Anterior cingulate cortex (tissue), 58 donors: ENCODE measurements around the gene GJB4.

Experiments
- DNase-seq, 58 donors: peaks; one replicate each; lab custom pipeline; 2025; lab: John Stamatoyannopoulos, UW

Gene GJB4

GRCh38 chr1:34776911-34777310, 17.4 kb downstream of the GJB4 start:
- no peak for DNase-seq

GRCh38 chr1:34777519-34778321, 18.2 kb downstream of the GJB4 start:
- DNase-seq, result no peak

- DNase-seq, result no peak
Measured at GRCh38 chr1:34778381-34778780, 18.8 kb downstream of the GJB4 start.

GRCh38 chr1:34779005-34779404, 19.5 kb downstream of the GJB4 start:
- no peak for DNase-seq

GRCh38 chr1:34779526-34779925, 20.0 kb downstream of the GJB4 start:
- no peak for DNase-seq

GRCh38 chr1:34779962-34780361, 20.4 kb downstream of the GJB4 start:
- no peak for DNase-seq

- no peak for DNase-seq
Measured at GRCh38 chr1:34780528-34780927, 21.0 kb downstream of the GJB4 start.

GRCh38 chr1:34781071-34781843, 21.7 kb downstream of the GJB4 start, which contains the start of gene GJB3:
TSS of gene GJB3 (plus strand) at chr1:34781214. CDS start at chr1:34784763, 3,549 bp downstream.
- no peak for DNase-seq

GRCh38 chr1:34781844-34782391, 22.4 kb downstream of the GJB4 start:
- DNase-seq, result no peak

GRCh38 chr1:34784751-34785221, 25.2 kb downstream of the GJB4 start:
- no peak for DNase-seq

GRCh38 chr1:34785231-34785874, 25.8 kb downstream of the GJB4 start:
- DNase-seq, result no peak

- no peak for DNase-seq
Measured at GRCh38 chr1:34785875-34786470, 26.4 kb downstream of the GJB4 start.

GRCh38 chr1:34786521-34787325, 27.2 kb downstream of the GJB4 start:
- peak in 56 of 58 donors; percentile 17 to 82 (median 58) for DNase-seq

- DNase-seq, result peak in 1 of 58 donors; percentile 6
Measured at GRCh38 chr1:34787461-34788420, 28.2 kb downstream of the GJB4 start.

- DNase-seq, result no peak
Measured at GRCh38 chr1:34790985-34791384, 31.4 kb downstream of the GJB4 start.

GRCh38 chr1:34792424-34792823, 32.9 kb downstream of the GJB4 start:
- DNase-seq, result no peak

GRCh38 chr1:34792868-34793727, 33.6 kb downstream of the GJB4 start, which contains the start of gene GJA4:
TSS of gene GJA4 (plus strand) at chr1:34792999. CDS start at chr1:34794214, 1,215 bp downstream.
- DNase-seq, result no peak
